ENCODE data around the gene SIRT6. TPM values are rescaled to one million over a fixed set of nuclear protein-coding genes. Genes with fewer than 3 reads are reported as not detected.
"Not testable (repeated sequence)": the region's sequence is repeated elsewhere in the genome, so short reads cannot be mapped to it uniquely, and the experiment has no call there.

The SIRT6 gene
- 9.7 and 19.2 TPM in 2 replicates for total RNA-seq

DNA sequence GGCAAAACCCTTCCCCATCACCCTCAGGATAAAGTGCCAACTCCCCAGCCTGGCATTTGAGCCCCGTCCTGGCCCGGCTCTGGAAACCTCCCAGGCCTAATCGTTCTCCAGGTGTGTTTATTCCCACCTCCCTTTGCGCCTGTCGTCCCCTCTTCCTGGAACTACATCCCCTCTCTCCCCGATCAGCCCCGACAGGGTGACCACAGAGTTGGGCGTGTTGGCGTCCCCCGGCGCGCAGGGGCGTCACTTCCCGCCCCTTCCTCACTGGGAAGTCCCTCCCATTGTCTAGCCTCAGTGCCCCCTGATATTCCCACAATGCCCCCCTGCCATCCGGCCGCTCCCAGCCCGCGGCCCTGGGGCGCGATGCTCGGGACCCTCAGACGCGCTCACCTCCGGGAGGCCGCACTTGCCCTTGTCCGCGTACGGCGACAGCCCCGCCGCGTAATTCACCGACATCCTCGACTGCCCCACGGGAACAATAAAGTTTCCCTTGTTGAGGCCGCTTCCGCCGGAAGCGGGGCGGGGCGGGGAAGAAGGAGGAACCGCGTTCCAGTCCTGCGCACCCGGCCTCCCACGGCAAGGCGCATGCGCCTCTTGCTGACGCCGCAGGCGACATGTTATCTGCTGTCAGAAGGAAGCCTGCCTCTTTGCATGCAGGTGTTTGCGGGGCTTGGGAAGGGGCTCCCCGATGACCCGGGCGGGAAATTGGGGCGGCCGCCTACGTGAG, at the start of gene SIRT6, which contains the start of gene ANKRD24:
SIRT6 (minus strand) TSS at position 480 of the 727 bp plus-strand sequence; CDS start at position 456, 24 bp downstream.
ANKRD24 (plus strand) TSS at position 606 of the 727 bp plus-strand sequence. CDS start 3,737 bp downstream, outside the sequence.
- DNase-seq (ENCODE audit: low read depth) = peak; percentile 87

DNA sequence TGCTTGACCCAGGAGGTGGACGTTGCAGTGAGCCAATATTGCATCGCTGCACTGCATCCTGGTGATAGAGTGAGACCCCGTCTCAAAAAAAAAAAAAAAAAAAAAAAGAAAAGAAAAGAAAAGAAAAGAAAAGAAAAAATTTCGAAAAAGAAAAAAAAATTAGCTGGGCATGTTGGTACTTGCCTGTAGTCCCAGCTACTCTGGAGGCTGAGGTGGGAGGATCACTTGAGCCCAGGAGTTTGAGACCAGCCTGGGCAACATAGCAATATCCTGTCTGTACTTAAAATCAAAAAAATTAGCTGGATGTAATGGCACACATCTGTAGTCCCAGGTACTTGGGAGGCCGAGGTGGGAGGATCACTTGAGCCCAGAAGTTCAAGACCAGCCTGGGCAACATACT, 49.8 kb upstream of the SIRT6 start:
- DNase-seq (ENCODE audit: low read depth) = not testable (repeated sequence)

DNA sequence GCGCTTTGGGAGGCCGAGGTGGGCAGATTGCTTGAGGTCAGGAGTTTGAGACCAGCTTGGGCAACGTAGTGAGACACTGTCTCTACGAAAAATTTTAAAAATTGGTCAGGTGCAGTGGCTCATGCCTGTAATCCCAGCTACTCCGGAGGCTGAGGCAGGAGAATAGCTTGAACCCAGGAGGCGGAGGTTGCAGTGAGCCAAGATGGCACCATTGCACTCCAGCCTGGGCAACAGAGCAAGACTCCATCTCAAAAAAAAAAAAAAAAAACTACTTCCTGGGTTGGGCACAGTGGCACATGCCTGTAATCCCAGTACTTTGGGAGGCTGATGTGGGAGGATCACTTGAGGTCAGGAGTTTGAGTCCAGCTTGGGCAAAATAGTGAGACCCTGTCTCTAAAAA, 49.2 kb upstream of the SIRT6 start:
- not testable (repeated sequence) for DNase-seq (ENCODE audit: low read depth)

DNA sequence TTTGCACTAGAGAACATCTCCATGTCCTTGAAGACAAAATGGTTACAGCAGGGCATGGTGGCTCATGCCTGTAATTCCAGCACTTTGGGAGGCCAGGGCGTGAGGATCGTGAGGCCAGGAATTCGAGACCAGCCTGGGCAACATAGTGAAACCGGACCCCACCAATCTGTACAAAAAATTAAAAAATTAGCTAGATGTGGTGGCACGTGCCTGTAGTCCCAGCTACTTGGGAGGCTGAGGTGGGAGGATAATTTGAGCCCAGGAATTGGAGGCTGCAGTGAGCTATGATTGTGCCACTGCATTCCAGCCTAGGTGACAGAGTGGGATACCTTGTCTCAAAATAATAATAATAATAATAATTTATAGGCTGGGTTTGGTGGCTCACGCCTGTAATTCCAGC, 47.9 kb upstream of the SIRT6 start:
- not testable (repeated sequence) for DNase-seq (ENCODE audit: low read depth)

DNA sequence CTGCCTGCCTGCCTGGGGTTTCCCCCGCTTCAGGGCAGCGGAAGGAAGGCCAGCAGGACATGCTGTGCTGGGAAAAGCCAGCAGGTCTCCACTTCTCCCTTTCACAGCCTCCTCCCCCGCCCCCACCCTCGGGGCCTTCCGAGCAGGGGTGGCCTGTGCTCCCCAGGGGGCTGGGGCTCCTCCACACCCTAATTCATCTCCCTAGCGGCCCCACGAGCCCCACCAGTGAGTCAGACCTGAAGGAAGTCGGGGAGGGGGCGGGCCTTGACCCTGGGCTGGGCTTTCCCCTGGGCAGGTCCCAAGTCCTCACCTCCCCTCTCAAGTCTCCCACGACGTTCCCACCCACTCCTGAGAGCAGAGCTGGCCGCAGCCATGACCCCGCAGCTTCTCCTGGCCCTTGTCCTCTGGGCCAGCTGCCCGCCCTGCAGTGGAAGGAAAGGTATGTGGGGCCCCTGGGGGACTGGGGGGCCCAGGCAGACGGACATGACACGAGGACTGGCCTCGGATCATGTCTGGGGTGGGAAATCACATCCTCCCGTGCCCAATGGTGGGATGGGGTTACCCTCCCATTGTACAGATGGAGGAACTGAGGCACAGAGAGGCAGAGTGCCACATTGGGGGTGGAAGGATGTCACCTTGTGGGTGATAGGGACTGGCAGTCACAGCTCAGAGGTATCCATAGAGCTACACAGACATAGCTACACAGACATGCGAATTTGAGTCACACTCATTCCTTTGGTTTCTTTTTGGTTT, 47.0 kb upstream of the SIRT6 start, which contains the start of gene EBI3:
EBI3 (plus strand) TSS at position 345 of the 753 bp plus-strand sequence; CDS start at position 373, 28 bp downstream.
- DNase-seq (ENCODE audit: low read depth) = peak; percentile 82

DNA sequence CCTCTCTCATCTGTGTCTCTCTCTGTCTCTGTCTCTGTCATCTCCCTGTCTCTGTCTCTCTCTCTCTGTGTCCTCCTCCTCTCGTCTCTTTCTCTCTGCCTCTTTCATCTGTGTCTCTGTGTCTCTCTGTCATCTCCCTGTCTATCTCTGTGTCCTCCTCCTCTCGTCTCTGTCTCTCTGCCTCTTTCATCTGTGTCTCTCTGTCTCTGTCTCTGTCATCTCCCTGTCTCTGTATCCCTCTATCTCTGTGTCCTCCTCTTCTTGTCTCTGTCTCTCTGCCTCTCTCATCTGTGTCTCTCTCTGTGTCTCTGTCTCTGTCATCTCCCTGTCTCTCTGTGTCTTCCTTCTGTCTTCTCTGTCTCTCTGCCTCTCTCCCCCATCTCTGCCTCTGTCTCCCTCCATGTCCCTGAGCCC, 46.4 kb upstream of the SIRT6 start:
- DNase-seq (ENCODE audit: low read depth) = no peak

DNA sequence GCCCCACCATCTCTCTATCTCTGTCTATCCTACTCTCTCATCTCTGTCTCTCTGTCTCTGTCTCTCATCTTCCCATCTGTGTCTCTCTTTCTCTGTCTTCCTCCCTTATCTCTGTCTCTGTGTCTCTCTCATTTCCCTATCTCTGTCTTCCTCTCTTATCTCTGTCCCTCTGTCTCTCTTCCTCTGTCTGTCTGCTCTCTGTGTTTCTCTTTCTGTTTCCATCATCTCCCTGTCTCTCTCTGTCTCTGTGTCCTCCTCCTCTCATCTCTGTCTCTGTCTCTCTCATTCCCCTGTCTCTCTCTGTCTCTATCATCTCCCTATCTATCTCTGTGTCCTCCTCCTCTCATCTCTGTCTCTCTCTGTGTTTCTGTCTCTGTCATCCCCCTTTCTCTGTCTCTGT, 45.4 kb upstream of the SIRT6 start:
- no peak for DNase-seq (ENCODE audit: low read depth)

DNA sequence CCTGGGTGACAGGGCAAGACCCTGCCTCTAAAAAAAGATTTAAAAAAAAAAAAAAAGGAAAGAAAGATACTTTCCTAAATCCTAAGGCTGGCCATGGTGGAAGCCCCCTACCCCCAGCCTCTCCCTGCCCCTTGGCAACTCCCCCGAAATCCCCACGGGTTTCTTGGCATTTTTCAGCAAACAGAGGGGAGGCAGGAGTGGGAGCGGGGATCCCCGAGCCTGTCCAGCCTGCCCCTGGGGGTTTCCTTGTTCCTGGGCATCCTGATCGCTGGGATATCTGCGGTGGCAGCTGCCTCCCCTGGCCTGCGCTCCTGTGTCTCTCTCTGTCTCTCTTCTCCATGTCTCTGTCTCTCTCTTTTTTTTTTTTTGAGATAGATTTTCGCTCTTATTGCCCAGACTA, 43.5 kb upstream of the SIRT6 start:
- no peak for DNase-seq (ENCODE audit: low read depth)

DNA sequence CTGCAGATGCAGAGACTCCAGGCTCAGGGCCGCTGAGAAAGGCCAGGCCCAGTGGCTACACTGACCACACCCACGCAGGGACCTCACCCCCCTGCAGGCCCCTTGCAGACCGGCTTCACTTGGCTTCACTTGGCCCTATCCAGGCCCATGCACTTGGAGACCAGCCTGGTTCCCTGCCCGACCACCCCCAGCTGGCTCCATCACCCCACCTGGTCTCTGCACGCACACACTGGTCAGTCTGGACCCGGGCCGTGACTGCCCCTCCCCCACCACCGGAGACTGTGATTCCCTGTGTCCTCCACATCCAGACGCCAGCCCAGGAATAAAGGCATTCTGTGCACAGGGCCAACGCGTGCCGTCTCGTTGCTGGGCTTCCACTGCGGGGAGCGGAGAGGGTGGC, 42.1 kb upstream of the SIRT6 start:
- no peak for DNase-seq (ENCODE audit: low read depth)

DNA sequence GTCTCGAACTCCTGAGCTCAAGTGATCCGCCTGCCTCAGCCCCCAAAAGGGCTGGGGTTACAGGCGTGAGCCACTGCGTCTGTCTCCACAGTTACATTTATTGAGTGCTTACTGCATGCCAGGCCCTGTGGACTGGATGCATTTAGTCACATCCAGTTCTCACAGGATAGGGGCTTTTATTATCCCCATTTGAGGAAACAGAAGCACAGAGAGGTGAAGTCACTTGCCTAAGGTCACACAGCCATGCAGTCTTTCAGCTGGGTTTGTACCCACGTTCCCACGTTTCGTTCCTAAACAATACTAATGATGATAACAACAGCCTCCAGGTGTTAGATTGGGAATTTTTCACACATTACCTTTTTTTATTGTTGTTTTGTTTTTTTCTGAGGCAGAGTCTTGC, 37.8 kb upstream of the SIRT6 start:
- DNase-seq (ENCODE audit: low read depth) = no peak

DNA sequence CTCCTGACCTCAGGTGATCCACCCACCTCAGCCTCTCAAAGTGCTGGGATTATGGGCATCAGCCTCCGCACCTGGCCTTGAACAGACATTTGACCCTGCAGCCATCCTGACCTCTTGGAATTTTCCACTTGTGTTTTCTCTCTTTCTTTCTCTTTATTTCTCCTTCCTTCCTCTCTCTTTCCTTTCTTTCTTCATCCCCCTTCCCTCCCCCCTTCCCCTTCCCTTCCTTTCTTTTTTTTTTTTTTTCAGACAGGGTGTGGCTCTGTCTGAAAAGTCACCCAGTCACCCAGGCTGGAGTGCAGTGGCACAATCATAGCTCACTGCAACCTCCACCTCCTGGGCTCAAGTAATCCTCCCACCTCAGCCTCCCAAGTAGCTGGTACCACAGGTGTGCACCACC, 36.2 kb upstream of the SIRT6 start:
- not testable (repeated sequence) for DNase-seq (ENCODE audit: low read depth)

DNA sequence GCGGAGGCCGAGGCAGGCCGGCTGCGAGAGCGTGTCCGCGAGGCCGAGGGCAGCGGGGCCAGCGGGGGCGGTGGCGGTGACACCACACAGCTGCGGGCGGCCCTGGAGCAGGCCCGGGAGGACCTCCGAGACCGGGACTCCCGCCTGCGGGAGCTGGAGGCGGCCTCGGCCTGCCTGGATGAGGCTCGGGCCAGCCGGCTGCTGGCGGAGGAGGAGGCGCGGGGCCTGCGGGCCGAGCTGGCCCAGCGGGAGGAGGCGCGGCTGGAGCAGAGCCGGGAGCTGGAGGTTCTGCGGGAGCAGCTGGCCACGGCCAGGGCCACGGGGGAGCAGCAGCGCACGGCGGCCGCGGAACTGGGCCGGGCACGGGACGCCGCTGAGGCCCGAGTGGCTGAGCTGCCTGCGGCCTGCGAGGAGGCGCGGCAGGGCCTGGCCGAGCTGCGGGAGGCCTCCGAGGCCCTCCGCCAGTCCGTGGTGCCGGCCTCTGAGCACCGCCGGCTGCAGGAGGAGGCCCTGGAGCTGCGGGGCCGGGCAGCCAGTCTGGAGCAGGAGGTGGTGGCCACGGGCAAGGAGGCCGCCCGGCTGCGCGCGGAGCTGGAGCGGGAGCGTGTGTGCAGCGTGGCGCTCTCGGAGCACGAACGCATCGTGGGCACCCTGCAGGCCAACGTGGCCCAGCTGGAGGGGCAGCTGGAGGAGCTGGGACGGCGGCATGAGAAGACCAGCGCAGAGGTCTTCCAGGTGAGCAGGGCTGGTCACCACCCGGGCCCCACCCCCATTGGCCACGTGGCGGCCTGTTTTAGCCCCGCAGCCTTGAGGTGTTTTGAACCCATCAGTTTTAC, 35.3 kb upstream of the SIRT6 start:
- no peak for DNase-seq (ENCODE audit: low read depth)

DNA sequence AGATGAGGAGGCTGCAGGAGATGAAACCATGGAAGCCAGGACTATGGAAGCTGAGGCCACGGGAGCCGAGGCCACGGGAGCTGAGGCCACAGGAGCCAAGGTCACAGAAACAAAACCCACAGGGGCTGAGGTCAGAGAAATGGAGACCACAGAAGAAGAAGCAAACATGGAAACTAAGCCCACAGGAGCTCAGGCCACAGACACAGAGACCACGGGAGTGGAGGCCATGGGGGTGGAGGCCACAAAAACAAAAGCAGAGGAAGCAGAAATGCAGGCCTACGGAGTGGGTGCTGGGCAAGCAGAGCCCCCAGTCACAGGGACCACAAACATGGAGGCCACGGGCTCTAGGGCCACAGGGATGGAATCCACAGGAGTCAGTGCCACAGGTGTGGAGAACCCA, 34.5 kb upstream of the SIRT6 start:
- no peak for DNase-seq (ENCODE audit: low read depth)

DNA sequence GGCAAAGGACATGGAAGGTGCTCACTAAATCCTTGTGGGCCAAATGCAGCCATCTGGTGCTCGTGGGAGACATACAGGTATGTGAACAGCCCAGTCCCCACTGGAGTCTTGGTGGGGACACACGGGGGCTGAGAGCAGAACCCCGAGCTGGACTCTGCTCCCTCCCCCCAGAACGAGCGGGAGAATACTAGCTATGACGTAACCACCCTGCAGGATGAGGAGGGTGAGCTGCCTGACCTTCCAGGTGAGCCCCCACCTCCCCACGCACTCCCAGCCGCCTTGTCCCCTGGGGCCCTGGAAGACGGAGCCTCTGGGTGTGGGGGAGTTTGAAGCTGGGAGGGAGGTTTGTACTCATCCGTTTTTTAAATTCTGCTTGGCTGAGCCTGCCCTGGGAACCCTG, 33.4 kb upstream of the SIRT6 start:
- no peak for DNase-seq (ENCODE audit: low read depth)

DNA sequence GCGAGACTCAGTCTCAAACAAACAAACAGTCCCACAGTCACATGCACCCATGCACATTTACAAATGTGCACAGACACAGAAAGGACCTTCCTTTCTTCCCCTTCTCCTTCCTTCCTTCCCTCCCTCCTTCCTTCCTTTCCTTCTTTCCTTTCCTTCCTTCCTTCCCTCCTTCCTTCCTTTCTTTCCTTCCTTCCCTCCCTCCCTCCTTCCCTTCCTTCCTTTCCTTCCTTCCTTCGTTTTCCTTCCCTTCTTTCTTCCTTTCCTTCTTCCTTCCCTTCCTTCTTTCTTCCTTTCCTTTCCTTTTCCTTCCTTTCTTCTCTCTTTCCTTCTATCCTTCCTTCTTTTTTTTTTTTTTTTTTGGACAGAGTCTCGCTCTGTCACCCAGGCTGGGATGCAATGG, 30.8 kb upstream of the SIRT6 start:
- no peak for DNase-seq (ENCODE audit: low read depth)

DNA sequence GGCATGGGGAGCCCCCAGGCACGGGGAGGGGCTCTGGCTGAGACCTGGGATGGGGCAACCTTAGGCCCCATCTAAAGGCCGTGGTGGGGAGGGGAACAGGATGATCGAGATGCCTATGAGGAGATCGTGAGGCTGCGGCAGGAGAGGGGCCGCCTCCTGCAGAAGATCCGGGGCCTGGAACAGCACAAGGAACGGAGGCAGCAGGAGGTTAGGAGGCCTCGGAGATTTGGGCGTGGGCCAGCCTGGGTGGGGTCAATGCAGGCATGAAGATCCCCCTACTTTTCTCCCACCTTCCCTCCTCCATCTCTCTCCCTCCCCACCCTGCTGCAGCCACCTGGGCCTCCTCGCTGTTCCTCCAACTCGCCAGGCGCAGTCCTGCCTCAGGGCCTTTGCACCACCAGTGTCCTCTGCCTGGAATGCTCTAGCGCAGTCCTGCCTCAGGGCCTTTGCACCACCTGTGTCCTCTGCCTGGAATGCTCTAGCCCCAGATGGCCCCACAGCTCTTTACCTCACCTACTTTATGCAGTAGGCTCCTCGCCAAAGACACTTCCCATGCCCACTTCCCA, 27.9 kb upstream of the SIRT6 start:
- no peak for DNase-seq (ENCODE audit: low read depth)

DNA sequence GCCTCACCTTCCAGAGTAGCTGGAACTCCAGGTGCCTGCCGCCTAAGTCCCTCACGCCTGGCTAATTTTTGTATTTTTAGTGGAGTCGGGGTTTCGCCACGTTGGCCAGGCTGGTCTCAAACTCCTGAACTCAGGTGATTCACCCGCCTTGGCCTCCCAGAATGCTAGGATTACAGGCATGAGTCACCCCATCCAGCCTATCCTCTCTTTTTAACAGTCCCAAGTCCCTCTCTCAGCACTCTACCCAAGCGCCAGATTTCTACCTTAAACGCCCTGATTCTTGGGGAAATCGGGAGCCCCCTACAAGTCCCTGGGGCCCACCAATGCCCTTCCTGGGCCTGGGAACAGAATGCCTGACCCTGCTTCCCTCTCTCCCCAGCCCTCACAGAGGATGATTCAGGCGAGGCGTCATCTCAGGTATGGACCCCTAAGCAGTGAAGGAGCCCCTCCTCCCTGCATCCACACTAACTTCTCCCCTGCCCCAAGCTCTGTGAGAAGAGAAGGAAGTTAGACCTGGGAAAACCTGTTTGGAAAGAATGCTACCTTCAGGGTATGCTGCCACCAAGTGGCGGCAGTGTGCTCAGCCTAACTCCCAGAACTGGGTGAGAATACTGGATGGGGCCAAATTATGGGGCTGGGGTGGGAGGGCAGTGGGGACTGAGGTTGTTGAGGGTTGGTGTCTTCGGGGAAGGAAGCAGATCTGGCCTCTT, 26.2 kb upstream of the SIRT6 start:
- DNase-seq (ENCODE audit: low read depth) = peak; percentile 35

DNA sequence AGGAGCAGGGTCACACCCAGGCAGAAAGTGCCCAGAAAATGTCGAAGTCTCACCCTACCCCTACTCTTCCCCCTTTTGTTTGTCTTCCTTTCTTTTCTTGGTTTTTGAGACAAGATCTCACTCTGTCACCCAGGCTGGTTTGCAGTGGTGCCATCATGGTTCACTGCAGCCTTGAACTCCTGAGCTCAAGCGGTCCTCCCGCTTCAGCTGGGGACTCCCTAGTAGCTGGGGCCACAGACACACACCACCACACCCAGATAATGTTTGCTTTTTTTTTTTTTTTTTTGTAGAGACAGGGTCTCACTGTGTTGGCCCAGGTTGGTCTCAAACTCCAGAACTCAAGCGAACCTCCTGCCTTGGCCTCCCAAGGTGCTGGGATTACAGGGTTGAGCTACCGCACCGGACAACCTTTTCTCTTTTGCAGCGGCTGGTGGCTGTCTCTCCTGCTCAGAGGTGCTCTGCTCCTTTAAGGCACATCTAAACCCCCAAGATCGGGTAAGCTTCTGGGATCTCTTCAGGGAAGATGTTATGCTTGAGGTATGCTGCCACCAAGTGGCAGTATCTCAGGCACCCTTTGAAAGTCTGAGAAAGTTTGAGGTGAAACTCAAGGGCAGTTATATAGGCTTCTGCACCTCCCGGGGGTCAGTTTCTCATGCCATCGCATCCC, 24.6 kb upstream of the SIRT6 start:
- peak; percentile 31 for DNase-seq (ENCODE audit: low read depth)

DNA sequence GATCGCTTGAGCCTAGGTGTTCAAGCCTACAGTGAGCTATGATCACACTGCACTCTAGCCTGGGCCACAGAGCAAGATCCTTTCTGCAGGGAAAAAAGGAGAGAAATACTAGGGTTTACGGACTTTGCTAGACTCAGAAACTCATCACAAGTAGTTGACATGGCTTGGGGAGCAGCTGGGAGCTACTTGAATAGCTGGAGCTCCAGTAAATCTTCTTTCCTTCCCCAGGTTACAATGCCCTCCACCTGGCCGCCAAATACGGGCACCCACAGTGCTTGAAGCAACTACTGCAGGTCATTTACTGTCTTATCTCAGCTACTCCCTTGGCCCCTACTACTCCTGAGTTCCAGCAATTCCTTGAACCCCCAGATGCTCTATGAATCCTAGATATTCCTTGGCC, 19.4 kb upstream of the SIRT6 start:
- DNase-seq (ENCODE audit: low read depth) = no peak

DNA sequence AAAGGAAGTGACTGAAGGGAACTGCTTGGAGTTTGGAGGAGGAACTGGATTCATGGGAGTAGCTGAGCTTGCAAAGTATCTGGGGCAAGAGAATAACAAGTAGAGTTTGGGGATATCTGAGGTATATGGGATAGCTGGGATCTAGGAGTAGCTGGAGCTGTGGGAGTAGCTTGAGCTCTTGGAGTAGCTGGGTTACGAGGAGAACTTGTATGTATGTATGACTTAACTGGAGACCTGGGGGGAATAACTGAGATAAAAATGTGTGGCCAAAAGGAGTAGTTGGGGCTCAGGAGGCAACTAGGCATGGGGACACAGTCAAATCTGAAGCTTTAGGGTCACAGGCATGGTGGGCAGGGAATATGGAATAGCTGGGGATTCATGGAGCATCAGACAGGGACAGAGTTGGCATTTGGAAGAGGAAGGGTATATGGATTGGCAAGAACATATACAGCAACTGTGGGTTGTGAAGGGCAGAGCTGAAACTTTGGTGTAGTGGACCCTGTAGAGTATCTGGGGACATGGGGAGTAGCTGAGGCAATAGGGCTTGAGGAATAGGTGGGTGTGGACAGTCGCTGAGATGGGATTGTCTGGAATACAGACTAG, 18.7 kb upstream of the SIRT6 start:
- DNase-seq (ENCODE audit: low read depth) = no peak

All from renal cortical epithelial cell (primary cell).